ENCODE measurements around the gene LSM2.
"Not testable (repeated sequence)": the region's sequence is repeated elsewhere in the genome, so short reads cannot be mapped to it uniquely, and the experiment has no call there.

The LSM2 gene

DNA sequence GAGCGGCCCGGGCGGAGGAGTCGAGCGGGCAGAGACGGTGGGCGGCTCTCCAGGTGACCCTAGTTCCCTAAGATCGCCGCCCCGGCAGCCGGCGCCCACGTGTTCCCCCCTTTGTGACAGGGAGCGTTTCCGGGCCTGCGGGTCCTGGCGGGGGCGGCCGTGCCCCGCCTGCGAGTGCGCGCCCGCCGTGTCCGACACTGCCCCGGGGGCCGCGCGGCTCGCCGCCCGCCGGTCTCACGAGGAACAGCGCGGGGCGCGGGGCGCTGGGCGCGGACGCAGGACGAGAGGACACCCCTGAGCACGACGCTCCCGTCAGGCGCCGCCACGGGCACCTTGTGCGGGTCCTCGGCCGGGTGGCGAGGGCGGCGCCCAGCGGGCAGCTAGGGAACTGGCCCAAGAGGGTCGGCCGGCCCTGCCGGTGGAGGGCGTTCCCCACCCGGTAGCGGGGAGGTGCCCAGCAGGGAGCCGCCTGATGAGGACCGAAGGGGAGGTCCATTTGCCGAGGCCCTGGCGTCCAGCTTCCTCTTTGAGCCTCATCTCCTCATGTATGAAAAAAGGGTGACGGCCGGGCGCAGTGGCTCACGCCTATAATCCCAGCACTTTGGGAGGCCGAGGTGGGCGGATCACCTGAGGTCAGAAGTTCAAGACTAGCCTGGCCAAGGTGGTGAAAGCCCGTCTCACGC lies 11.0 kb downstream of the LSM2 start, which contains the start of gene VARS1:
Gene VARS1 (minus strand): TSS at position 137 of the 683 bp plus-strand sequence. CDS start 535 bp downstream, outside the sequence.
- peak; percentile 74 for DNase-seq

DNA sequence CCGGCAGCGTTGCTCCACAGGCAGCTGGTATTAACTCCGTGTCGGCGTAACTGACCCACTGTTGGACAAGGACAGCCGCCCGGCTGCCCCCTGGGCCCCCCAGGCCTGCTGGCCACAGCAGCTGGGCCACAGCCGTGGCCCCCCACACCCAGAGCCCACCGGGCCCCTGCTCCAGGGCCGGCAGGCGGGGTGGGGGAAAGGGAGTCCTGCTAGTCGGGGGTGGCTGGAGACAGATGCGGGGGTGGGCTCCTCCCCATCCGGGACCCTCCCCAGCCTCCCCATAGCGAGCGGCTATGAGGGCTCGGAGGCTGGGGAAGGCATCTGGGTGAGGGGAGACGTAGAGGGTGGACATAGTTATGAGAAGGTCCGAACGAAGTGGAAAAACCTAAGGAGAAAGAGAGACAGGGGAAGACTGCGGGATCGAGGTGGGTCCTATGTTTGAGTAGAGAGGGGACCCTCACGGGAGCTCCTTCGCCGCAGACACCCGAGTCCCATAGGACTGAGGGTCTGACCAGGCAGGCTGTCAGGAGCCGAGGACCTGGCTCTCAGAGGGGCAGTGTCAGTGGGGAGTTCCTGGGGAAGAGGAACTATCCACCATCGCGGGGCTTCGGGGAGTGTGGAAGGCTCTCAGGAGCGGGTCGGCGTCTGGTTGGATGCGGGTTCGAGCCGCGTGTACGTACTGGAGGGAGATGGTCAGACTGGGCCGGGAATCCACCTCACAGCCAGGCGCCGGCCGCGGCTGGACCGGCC lies 11.7 kb downstream of the LSM2 start:
- DNase-seq, result no peak

GRCh38 chr6:31794294-31794865 lies 12.4 kb downstream of the LSM2 start:
- no peak for DNase-seq

- not testable (repeated sequence) for DNase-seq
Measured at GRCh38 chr6:31793927-31794245, 12.9 kb downstream of the LSM2 start.

GRCh38 chr6:31792761-31793171 lies 14.0 kb downstream of the LSM2 start:
- DNase-seq, result no peak

GRCh38 chr6:31792090-31792374 lies 14.7 kb downstream of the LSM2 start:
- DNase-seq, result no peak

- DNase-seq, result peak; percentile 5
Measured at GRCh38 chr6:31791324-31792089, 15.3 kb downstream of the LSM2 start.

GRCh38 chr6:31785475-31785874 lies 21.3 kb downstream of the LSM2 start:
- no peak for DNase-seq

DNA sequence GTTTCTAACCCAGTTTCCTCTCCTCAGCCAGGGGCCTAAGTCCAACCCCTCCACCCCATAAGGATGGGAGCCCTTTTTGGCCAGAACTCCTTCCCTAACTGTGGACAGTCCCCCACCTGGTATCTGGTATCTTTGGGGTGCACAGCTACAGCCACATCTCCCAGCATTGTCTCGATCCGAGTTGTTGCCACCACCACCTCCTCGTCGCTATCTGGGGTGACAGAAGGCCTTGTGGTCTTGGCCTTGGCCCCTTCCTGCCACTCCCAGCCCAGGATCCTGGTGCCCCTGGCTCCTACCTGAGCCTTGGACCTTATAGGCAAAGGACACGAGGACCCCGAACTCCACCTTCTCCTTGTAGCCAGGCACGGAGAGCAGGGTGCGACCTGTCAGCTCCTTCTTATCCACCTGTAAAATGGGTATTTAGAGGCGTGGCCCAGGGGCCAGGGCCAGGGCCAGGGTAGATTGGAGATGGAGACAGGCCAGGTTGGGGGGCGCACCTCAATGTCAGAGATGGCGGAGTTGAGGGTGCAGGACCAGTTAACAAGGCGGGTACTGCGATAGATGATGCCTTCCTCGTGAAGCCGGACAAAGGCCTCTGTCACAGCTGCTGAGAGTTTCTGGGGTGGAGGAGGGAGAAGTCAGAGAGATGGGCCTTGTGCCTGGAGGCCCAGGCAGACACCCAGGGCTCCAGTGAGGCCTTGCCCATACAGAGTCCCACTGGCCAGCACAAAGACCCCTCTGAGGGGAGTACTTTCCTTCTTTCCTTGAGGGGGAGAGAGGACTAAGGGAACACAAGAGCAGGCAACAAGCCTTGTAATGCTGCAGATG lies 22.5 kb downstream of the LSM2 start:
- no peak for DNase-seq

GRCh38 chr6:31782126-31782855 lies 24.5 kb downstream of the LSM2 start:
- DNase-seq, result no peak

DNA sequence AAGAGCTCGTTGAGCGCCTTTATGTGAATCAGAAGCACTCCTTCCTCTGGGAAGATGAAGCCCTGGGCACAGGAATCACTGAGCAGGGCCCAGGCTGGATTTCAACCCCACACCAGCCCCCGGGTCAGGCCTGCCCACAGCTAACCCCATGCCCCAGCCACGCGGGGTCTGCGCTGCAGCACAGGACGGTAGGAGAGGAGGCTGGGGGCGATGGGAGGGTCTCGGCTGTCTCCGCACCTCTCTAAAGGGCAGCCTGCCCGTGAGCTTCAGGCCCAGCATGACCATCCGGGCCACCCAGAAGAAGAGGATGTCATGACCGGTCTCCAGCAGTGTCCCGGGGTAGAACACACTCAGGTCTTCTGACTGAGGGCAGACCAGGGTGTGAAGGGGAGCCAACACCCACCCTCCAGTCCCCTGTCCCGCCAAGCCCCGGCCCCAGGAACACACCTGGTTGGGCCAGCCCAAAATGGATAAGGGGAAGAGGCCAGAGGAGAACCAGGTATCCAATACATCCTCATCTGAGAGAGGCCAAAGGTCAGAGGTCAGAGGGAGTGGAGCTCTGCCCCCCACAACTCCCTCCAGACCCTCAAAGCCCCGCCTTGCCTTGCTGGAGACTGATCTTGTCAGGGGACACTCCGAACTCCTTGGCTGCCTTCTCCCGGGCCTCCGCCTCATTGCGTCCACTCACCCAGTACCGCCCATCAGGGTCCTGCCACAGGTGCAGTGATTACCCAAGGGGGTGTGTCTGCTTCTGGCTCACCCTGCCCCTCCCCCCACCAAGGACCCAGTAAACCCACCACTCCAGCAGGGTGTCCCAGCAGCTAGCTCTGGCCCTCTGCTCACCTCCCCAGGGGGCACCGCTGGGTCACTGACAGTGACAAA lies 25.3 kb downstream of the LSM2 start:
- DNase-seq, result no peak

DNA sequence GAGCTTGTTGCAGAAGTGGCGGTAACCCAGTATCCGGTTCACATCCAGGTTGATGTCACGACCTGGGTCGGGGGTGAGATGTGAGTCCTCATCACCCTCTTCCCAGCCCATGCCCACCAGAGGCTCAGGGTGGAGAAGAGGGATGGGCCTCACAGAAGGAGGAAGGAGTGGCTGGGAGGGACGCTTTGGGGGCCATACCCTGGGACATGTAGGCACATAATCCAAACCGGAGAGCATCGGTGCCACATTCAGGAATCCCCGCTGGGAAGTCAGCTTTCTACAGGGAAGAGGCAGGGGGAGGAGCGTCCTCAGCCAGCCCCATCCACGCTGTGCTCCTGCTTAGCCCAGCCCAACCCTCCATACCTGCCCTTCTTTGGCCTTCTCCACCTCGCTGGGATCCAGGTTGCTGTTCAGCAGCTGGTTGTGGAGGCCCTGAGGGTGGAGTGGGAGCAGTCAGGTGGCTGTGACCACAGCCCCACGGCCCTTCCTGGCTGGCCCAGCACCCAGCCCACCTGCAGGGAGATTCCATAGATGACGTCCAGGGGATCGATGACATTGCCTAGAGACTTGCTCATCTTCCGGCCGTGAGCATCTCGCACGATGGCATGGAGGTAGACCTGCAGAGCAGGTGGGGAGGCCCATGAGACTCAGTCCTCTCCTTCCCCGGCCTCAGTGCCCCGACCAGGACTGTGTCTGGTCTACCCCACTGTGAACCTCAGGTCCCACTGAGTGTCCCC lies 26.1 kb downstream of the LSM2 start:
- no peak for DNase-seq

GRCh38 chr6:31779908-31780307 lies 26.9 kb downstream of the LSM2 start:
- no peak for DNase-seq

DNA sequence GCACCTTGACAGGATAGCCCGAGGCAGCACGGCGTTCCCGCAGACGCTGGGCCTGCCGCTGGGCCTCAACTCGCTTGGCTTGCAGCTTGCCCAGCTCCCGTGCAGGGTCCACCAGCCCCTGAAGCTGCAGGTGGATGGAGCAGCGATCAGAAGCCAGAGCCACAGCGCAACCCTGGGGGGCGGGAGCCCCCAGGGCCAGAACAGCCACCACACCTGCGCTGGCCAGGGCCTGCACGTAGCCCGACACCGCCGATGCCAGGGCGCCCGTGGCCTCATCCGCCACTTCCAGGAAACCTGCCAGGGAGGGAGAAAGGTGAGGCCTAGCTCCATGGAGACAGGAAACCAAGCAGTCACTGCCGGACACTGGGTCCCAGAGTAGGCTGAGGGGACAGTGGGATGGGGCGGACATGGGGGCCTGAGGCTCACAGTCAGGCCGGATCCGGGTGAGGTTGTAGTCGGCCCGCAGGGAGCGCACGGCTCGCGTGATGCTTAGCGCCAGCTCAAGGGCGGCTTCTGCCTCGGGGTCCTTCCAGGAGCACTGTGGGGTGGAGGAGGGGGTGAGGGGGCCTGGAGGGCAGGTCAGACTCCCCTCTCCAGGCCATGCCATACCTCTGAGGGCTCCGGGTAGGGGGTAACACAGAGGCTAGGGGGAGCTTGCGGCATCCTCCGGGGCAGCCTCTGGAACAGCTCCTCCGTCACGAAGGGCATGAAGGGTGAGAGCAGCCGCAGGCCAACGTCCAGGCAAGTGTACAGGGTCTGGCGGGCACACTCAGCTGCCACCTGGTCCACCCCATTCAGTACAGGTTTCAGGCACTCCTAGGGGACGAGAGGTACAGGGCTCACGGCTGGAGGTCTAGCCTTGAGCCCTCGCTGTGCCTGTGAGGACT lies 27.5 kb downstream of the LSM2 start:
- DNase-seq, result no peak

GRCh38 chr6:31778193-31778592 lies 28.6 kb downstream of the LSM2 start:
- DNase-seq, result no peak

- DNase-seq, result no peak
Measured at GRCh38 chr6:31777667-31778050, 29.1 kb downstream of the LSM2 start.

DNA sequence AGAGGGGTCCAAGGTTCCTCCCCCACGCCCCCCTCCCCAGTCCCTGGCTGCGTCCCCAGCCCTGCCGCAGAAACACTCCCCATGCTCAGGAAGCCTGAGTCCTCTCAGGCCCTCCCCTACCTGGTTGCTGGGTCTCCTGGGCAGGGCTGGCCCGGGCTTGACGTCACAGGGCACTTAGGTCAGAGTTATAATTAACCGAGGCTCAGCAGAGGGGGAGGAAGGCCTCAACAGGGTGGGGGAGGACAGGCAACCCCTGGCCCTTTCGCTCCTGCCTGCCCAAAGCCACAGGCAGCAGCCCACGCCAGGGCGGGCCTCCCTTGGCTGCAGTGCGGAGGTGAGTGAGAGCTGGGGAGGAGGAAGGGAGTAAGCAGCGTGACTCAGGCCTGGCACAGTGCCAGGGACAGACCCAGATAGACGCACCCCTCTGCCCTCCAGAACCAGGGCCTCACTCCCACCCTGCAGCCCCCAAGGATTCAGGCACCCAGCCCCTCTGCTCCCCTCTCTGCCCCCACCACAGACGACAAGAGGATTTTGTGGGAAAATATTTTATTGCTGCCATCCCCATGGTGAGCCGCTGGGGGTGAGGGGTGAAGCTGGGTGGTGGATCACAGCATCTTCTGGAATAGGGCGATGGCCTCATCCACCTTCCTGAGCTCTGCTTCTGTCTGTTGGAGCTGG lies 29.6 kb downstream of the LSM2 start, which contains the start of gene VWA7:
Gene VWA7 (minus strand): TSS at position 340 of the 678 bp plus-strand sequence. CDS start 549 bp downstream, outside the sequence.
- DNase-seq, result peak; percentile 6

DNA sequence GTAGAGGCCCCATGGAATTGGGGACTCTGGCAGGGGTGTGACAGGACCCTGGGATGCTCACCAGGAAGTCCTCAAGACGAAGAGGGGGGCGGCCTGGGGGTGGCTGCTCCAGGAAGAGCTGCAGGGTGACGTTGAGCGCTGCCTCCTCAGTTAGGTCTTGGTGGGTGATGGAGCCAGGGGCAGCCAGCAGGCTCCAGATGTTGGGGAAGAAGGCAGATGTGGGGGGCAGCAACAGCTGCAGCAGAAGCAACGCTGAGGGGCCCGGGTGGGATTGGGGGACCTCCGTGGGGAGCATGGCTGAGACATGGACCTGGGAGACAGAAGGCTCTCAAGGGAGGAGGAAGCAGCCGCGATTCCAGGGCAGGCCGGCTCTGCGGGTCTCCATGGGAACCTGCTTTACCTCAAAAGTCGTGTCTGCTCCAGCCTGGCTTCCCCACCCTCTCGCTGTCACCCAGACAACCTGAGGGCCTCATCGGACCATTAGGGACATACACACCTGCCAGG lies 30.2 kb downstream of the LSM2 start:
- DNase-seq, result no peak
